Measurements from ENCODE around the gene ICE2. TPM values are rescaled to one million over a fixed set of nuclear protein-coding genes. Genes with fewer than 3 reads are reported as not detected.

Gene ICE2
- polyA plus RNA-seq, 3 donors, result 10.0 to 27.0 (median 24.8) TPM

- peak; percentile 89 for TF ChIP-seq CTCF (IDR thresholded peaks at IDR 0.05)
- Histone ChIP-seq H2AFZ (ENCODE audit: insufficient read depth, low read depth, low read length, poor library complexity, severe bottlenecking) (no peak overlapping the region), H3K27me3 (ENCODE audit: control insufficient read depth in 2 of 2, insufficient read depth in 2 of 2, low read length in 2 of 2) (no peaks in the 10 kb centered on the region), H3K4me1 (ENCODE audit: control insufficient read depth in 1 of 2, insufficient read depth in 2 of 2, low read length in 2 of 2) (no peaks in the 10 kb centered on the region), H3K36me3 (replicated peaks in 1 of 2; ENCODE audit: control insufficient read depth in 1 of 2, insufficient read depth in 2 of 2, low read length in 2 of 2) (no peaks in the 10 kb centered on the region), H3K4me2 (replicated peaks; ENCODE audit: extremely low read depth, low read length, poor library complexity, severe bottlenecking) (no peak overlapping the region), H3K9me3 (replicated peaks in 1 of 2; ENCODE audit: control insufficient read depth in 1 of 2, insufficient read depth in 1 of 2, low read length in 2 of 2) (no peaks in the 10 kb centered on the region), H3K79me2 (ENCODE audit: insufficient read depth, low read length) (no peaks in the 10 kb centered on the region), H4K20me1 (ENCODE audit: insufficient read depth, low read length) (no peaks in the 10 kb centered on the region), H3K9ac (ENCODE audit: insufficient read depth, low read length, poor library complexity, severe bottlenecking) (no peak overlapping the region), H3K4me3 (replicated peaks in 1 of 3; ENCODE audit: low read depth in 2 of 3, low read length in 3 of 3) (no peak overlapping the region), H3K27ac (ENCODE audit: low read depth in 1 of 2, low read length in 2 of 2) (no peak overlapping the region)
- DNase-seq, result peak; percentile 26 to 54 (median 46)
- H3K27me3 Mint-ChIP-seq (ENCODE audit: low read depth in 3 of 3), result no peaks in the 10 kb centered on the region
- WGBS (ENCODE audit: insufficient coverage), result 32% methylated on average over 5 of the region's 11 CpGs
- H3K4me1 Mint-ChIP-seq, result peaks cover 7% of the 10 kb centered on the region
- H3K9me3 Mint-ChIP-seq, result no peaks in the 10 kb centered on the region
- no peak overlapping the region for H3K4me3 Mint-ChIP-seq
- intact Hi-C loops (cut with micrococcal nuclease), result no loop called here
- peaks cover 0 to 3% of the 10 kb centered on the region in 2 donors for H3K36me3 Mint-ChIP-seq
- H3K27ac Mint-ChIP-seq, result peak overlapping the region in 1 of 7 donors; percentile 31
Measured at GRCh38 chr15:60507596-60508424, 28.9 kb upstream of the ICE2 start.

- no peak overlapping the region for H3K27ac ChIP-seq (ENCODE audit: low read depth in 1 of 2, low read length in 2 of 2)
- no peak overlapping the region for H3K27ac Mint-ChIP-seq
- H3K36me3 ChIP-seq (replicated peaks in 1 of 2; ENCODE audit: control insufficient read depth in 1 of 2, insufficient read depth in 2 of 2, low read length in 2 of 2), result no peaks in the 10 kb centered on the region
- H3K27me3 ChIP-seq (ENCODE audit: control insufficient read depth in 2 of 2, insufficient read depth in 2 of 2, low read length in 2 of 2), result no peaks in the 10 kb centered on the region
- intact Hi-C loops (cut with micrococcal nuclease), result no loop called here
- no peak overlapping the region for H3K4me3 ChIP-seq (replicated peaks in 1 of 3; ENCODE audit: low read depth in 2 of 3, low read length in 3 of 3)
- no peaks in the 10 kb centered on the region for H3K9me3 Mint-ChIP-seq
- H3K27me3 Mint-ChIP-seq (ENCODE audit: low read depth in 3 of 3), result no peaks in the 10 kb centered on the region
- H3K79me2 ChIP-seq (ENCODE audit: insufficient read depth, low read length), result no peaks in the 10 kb centered on the region
- whole genome bisulfite sequencing (ENCODE audit: insufficient coverage), result 83% methylated on average over 1 of the region's 6 CpGs
- no peak overlapping the region for H3K9ac ChIP-seq (ENCODE audit: insufficient read depth, low read length, poor library complexity, severe bottlenecking)
- no peak for TF ChIP-seq CTCF (IDR thresholded peaks at IDR 0.05)
- no peak overlapping the region for H3K4me2 ChIP-seq (replicated peaks; ENCODE audit: extremely low read depth, low read length, poor library complexity, severe bottlenecking)
- H3K9me3 ChIP-seq (replicated peaks in 1 of 2; ENCODE audit: control insufficient read depth in 1 of 2, insufficient read depth in 1 of 2, low read length in 2 of 2), result no peaks in the 10 kb centered on the region
- no peak overlapping the region for H2AFZ ChIP-seq (ENCODE audit: insufficient read depth, low read depth, low read length, poor library complexity, severe bottlenecking)
- DNase-seq, result no peak
- H3K4me1 Mint-ChIP-seq, result no peaks in the 10 kb centered on the region
- no peak overlapping the region for H3K4me3 Mint-ChIP-seq
- H3K4me1 ChIP-seq (ENCODE audit: control insufficient read depth in 1 of 2, insufficient read depth in 2 of 2, low read length in 2 of 2), result no peaks in the 10 kb centered on the region
- H4K20me1 ChIP-seq (ENCODE audit: insufficient read depth, low read length), result no peaks in the 10 kb centered on the region
- H3K36me3 Mint-ChIP-seq, result peaks cover 0 to 2% of the 10 kb centered on the region in 2 donors
Measured at GRCh38 chr15:60496853-60497252, 17.9 kb upstream of the ICE2 start.
